NCI-H2107 (cell line): ENCODE results near the gene PATJ.
"Not testable (repeated sequence)": the region's sequence is repeated elsewhere in the genome, so short reads cannot be mapped to it uniquely, and the experiment has no call there.

Experiments used
- DNase-seq: peaks from one replicate; lab custom pipeline; 2025; lab: John Stamatoyannopoulos, UW

The PATJ gene

GRCh38 chr1:62218604-62219003 is 476.3 kb downstream of the PATJ start:
- DNase-seq: no peak

DNA sequence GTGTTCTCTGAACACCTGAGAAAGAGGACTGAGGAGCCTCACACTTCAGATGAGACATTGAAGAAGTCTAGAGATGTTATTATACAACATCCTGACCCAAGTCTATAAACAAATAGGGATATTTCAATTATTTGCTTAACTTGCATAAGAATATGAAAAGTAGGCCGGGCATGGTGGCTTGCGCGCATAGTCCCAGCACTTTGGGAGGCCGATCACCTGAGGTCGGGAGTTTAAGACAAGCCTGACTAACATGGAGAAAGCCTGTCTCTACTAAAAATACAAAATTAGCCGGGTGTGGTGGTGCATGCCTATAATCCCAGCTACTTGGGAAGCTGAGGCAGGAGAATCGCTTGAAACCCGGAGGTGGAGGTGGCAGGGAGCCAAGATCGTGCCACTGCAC is 478.2 kb downstream of the PATJ start:
- DNase-seq: not testable (repeated sequence)

DNA sequence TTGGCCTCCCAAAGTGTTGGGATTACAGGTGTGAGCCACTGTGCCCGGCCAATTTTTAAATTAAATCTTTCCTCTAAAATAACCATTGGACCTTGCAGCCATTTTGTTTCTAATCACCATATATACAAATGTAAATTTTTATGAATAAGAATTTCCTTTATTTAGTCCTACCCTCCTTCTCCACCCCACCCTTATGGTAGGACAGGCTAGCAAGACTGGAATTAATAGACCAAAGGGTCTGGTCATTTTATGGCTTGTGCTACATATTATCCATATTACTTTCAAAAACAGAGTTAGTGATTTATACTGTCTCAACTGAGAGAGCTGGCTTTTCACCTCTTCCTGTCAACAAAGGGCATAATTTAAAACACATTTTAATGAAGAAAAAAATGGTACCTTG is 478.9 kb downstream of the PATJ start:
- DNase-seq: no peak

DNA sequence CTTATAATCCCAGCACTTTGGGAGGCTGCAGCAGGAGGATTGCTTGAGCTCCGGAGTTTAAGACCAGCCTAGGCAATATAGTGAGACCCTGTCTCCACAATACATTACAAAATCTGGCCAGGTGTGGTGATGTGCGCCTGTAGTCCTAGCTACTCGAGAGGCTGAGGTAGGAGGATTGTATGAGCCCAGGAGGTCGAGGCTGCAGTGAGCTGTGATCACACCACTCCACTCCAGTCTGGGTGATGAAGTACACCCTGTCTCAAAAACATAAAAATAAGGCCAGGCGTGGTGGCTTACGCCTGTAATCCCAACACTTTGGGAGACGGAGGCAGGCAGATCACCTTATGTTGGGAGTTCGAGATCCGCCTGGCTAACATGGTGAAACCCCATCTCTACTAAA is 480.0 kb downstream of the PATJ start:
- DNase-seq: no peak

GRCh38 chr1:62224182-62224581 is 481.9 kb downstream of the PATJ start:
- DNase-seq: no peak

DNA sequence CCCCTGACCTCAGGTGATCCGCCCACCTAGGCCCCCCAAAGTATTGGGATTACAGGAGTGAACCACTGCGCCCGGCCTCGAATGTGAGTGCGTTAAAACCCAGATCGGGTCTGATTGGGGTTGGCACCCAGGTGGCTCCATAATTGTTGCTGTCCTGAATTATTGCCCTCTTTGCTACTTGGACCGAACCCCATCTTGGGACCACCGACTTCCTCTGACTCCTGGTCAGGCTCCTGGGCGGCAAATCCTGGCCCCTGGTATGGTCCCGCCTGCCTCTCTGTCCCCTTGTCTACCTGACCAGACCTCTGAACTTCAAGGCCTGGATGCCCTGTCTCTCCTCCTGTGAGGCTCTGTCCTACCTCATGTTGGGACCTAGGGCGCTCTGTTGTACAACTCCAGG is 485.2 kb downstream of the PATJ start:
- no peak for DNase-seq
